SK-N-SH (cell line): ENCODE data around the gene FAM151A. TPM values are rescaled to one million over a fixed set of nuclear protein-coding genes. Genes with fewer than 3 reads are reported as not detected.
A peak's percentile ranks its signal among the peaks of the same experiment; 100 is the strongest.

Experiments used
- CTCF ChIA-PET: fragments of 300-600, 350-600 bp; formaldehyde crosslinking; extraction: SDS; loops from one replicate; lab custom pipeline; 2021; lab: Yijun Ruan, JAX
- POLR2A ChIA-PET: fragments of 350-600 bp; sonication (Branson Sonifier 250); formaldehyde crosslinking; extraction: SDS; loops from one replicate; lab custom pipeline; 2020; ENCODE audit warnings: antibody characterized with exemption, inconsistent platforms; lab: Yijun Ruan, JAX
- DNase-seq: peaks from one replicate; pipeline ENCODE4 v3.0.0; 2012
- H2AFZ ChIP-seq: fragments of 200-600 bp; sonication (generic); 2 replicates; pipeline ENCODE4 v1.8.1; 2016; ENCODE audit warnings: antibody characterized with exemption, mild to moderate bottlenecking, low read depth
- H3F3A ChIP-seq: fragments of 200-600 bp; sonication (generic); replicated peaks from 2 replicates; pipeline ENCODE3; 2016; ENCODE audit warnings: antibody characterized with exemption, mild to moderate bottlenecking; ENCODE audit not compliant: insufficient read depth
- H3K27ac ChIP-seq, 2 experiments: fragments of 200-500 bp in 1 of 2; fragments of 200-600 bp in 1 of 2; sonication (Bioruptor generic) in 1 of 2; sonication (generic), shearing (Covaris generic) in 1 of 2; 2 replicates each; pipeline versions ENCODE4 v1.5.1 to v1.6.1; 2014 to 2016; ENCODE audit warnings: low read depth in 2 of 2, inconsistent platforms in 1 of 2, low read length in 1 of 2, mild to moderate bottlenecking in 1 of 2, mixed read lengths in 1 of 2
- H3K27me3 ChIP-seq: fragments of 200-600 bp; sonication (generic), shearing (Covaris generic); 2 replicates; pipeline ENCODE4 v1.6.1; 2016; ENCODE audit warnings: mixed run types; ENCODE audit not compliant: insufficient read depth
- H3K36me3 ChIP-seq, 2 experiments: fragments of 200-500 bp in 1 of 2; fragments of 200-600 bp in 1 of 2; sonication (Bioruptor generic) in 1 of 2; sonication (generic) in 1 of 2; replicated peaks in 1 of 2; 2 replicates each; pipeline versions ENCODE3 to v1.5.1; 2014 to 2016; ENCODE audit warnings: low read length in 1 of 2, mild to moderate bottlenecking in 1 of 2; ENCODE audit not compliant: insufficient read depth in 2 of 2, control insufficient read depth in 1 of 2
- H3K4me1 ChIP-seq, 2 experiments: fragments of 200-500 bp in 1 of 2; fragments of 200-600 bp in 1 of 2; sonication (Bioruptor generic) in 1 of 2; sonication (generic), shearing (Covaris generic) in 1 of 2; 2 replicates each; pipeline versions ENCODE4 v1.5.1 to v1.6.1; 2014 to 2016; ENCODE audit warnings: low read depth in 1 of 2, low read length in 1 of 2, mixed run types in 1 of 2; ENCODE audit not compliant: insufficient read depth in 2 of 2, control insufficient read depth in 1 of 2
- H3K4me2 ChIP-seq: fragments of 200-600 bp; sonication (generic), shearing (Covaris generic); 2 replicates; pipeline ENCODE4 v1.6.1; 2017; ENCODE audit warnings: mixed run types
- H3K4me3 ChIP-seq, 2 experiments: fragments of 200-500 bp in 1 of 2; fragments of 200-600 bp in 1 of 2; sonication (Bioruptor generic) in 1 of 2; sonication (generic), shearing (Covaris generic) in 1 of 2; 2 replicates each; pipeline versions ENCODE4 v1.5.1 to v1.8.1; 2014 to 2016; ENCODE audit warnings: low read depth in 2 of 2, inconsistent platforms in 1 of 2, low read length in 1 of 2, mild to moderate bottlenecking in 1 of 2, mixed read lengths in 1 of 2, moderate library complexity in 1 of 2
- H3K79me2 ChIP-seq: fragments of 200-600 bp; sonication (generic); 2 replicates; pipeline ENCODE4 v1.8.1; 2017; ENCODE audit warnings: mild to moderate bottlenecking; ENCODE audit not compliant: insufficient read depth
- H3K9ac ChIP-seq: fragments of 200-600 bp; sonication (generic); 2 replicates; pipeline ENCODE4 v1.6.1; 2017; ENCODE audit warnings: mixed run types
- H3K9me2 ChIP-seq: fragments of 200-600 bp; sonication (generic); 2 replicates; pipeline ENCODE4 v1.6.1; 2017; ENCODE audit warnings: mixed run types
- H3K9me3 ChIP-seq: fragments of 200-600 bp; sonication (generic); 2 replicates; pipeline ENCODE4 v1.6.1; 2017; ENCODE audit warnings: mixed run types, mild to moderate bottlenecking, moderate library complexity
- H4K20me1 ChIP-seq: fragments of 200-600 bp; sonication (generic); 2 replicates; pipeline ENCODE4 v1.6.1; 2017; ENCODE audit warnings: mild to moderate bottlenecking, mixed run types; ENCODE audit not compliant: insufficient read depth
- CHD2 ChIP-seq: fragments of 150-350 bp; IDR thresholded peaks from 2 replicates; pipeline ENCODE4 v1.6.1; 2018; ENCODE audit warnings: low read length; ENCODE audit not compliant: partially characterized antibody
- FOSL2 ChIP-seq: IDR thresholded peaks from 2 replicates; pipeline ENCODE4 v1.4.0; 2012; ENCODE audit warnings: low read depth, mild to moderate bottlenecking, moderate library complexity, borderline replicate concordance
- JUND ChIP-seq: IDR thresholded peaks from 2 replicates; pipeline ENCODE4 v1.4.0; 2012
- MEF2A ChIP-seq: IDR thresholded peaks from 2 replicates; pipeline ENCODE4 v1.4.0; 2012; ENCODE audit warnings: low read depth, borderline replicate concordance
- MXI1 ChIP-seq: IDR thresholded peaks from 2 replicates; pipeline ENCODE4 v1.6.1; 2012; ENCODE audit warnings: mild to moderate bottlenecking, low read depth, low read length, improper control_type of control experiment
- POLR2AphosphoS5 ChIP-seq: IDR thresholded peaks from 2 replicates; pipeline ENCODE4 v1.6.1; 2012; ENCODE audit warnings: low read depth, low read length
- RAD21 ChIP-seq: IDR thresholded peaks from 2 replicates; pipeline ENCODE4 v1.6.1; 2012; ENCODE audit warnings: mild to moderate bottlenecking, low read length
- TAF1 ChIP-seq: IDR thresholded peaks from 2 replicates; pipeline ENCODE4 v1.6.1; 2012; ENCODE audit warnings: low read depth, mild to moderate bottlenecking, low read length, moderate library complexity, borderline replicate concordance
- TEAD4 ChIP-seq: IDR thresholded peaks from 2 replicates; pipeline ENCODE4 v1.4.0; 2012; ENCODE audit warnings: mild to moderate bottlenecking, borderline replicate concordance; ENCODE audit not compliant: insufficient read depth
- USF1 ChIP-seq: IDR thresholded peaks from 2 replicates; pipeline ENCODE4 v1.4.0; 2012; ENCODE audit warnings: low read depth, borderline replicate concordance
- ZBTB33 ChIP-seq: IDR thresholded peaks from 2 replicates; pipeline ENCODE4 v1.4.0; 2012; ENCODE audit warnings: low read depth, borderline replicate concordance
- WGBS: methylation state at CpG from one replicate; pipeline ENCODE4 v1.1.6; 2017; ENCODE audit warnings: low lambda C conversion rate; 5-methylcytosine and 5-hydroxymethylcytosine counted together
- polyA plus RNA-seq, 3 experiments: library from polyadenylated mRNA; depleted of rRNA; stranded (reverse); fragments of >200 nt; gene quantifications; 2 replicates each; pipeline ENCODE4 v1.2.3, GENCODE V29; 2012
- TF ChIP-seq, protein P1 (sequence below): fragments of 200-600 bp; sonication (generic); IDR thresholded peaks from 2 replicates; pipeline ENCODE4 v1.6.1; 2017; ENCODE audit warnings: antibody characterized with exemption, mild to moderate bottlenecking, moderate library complexity
- TF ChIP-seq, protein P2 (sequence below): fragments of 150-350 bp; IDR thresholded peaks from 2 replicates; pipeline ENCODE4 v1.6.1; 2016; ENCODE audit warnings: mild to moderate bottlenecking, low read depth, low read length
- TF ChIP-seq, protein P3 (sequence below): IDR thresholded peaks from 2 replicates; pipeline ENCODE4 v1.6.1; 2012; ENCODE audit warnings: mild to moderate bottlenecking, low read depth, low read length, moderate library complexity

FAM151A gene
- polyA plus RNA-seq, 1 of the 3 experiments (the other 2 are of a cell fraction) = not detected

- H3K9ac ChIP-seq = no peak overlapping the region
These were observed 40.0 kb downstream of the FAM151A start for GRCh38 chr1:54583307-54583686.

More at GRCh38 chr1:54583307-54583686, 40.0 kb downstream of the FAM151A start:
- H3K79me2 ChIP-seq = no peaks in the 10 kb centered on the region
- peaks cover 7 to 46% of the 10 kb centered on the region in 2 experiments; a peak in 3 of 4 replicates for H3K4me1 ChIP-seq
- no peaks in the 10 kb centered on the region for H3F3A ChIP-seq
- TF ChIP-seq CHD2 (no peak), ZBTB33 (no peak), USF1 (no peak), RAD21 (no peak), TAF1 (no peak), MEF2A (no peak), FOSL2 (no peak), JUND (no peak), POLR2AphosphoS5 (no peak), TEAD4 (no peak), MXI1 (no peak)
- TF ChIP-seq, protein P1, sequence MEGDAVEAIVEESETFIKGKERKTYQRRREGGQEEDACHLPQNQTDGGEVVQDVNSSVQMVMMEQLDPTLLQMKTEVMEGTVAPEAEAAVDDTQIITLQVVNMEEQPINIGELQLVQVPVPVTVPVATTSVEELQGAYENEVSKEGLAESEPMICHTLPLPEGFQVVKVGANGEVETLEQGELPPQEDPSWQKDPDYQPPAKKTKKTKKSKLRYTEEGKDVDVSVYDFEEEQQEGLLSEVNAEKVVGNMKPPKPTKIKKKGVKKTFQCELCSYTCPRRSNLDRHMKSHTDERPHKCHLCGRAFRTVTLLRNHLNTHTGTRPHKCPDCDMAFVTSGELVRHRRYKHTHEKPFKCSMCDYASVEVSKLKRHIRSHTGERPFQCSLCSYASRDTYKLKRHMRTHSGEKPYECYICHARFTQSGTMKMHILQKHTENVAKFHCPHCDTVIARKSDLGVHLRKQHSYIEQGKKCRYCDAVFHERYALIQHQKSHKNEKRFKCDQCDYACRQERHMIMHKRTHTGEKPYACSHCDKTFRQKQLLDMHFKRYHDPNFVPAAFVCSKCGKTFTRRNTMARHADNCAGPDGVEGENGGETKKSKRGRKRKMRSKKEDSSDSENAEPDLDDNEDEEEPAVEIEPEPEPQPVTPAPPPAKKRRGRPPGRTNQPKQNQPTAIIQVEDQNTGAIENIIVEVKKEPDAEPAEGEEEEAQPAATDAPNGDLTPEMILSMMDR = no peak
- TF ChIP-seq, protein P2, sequence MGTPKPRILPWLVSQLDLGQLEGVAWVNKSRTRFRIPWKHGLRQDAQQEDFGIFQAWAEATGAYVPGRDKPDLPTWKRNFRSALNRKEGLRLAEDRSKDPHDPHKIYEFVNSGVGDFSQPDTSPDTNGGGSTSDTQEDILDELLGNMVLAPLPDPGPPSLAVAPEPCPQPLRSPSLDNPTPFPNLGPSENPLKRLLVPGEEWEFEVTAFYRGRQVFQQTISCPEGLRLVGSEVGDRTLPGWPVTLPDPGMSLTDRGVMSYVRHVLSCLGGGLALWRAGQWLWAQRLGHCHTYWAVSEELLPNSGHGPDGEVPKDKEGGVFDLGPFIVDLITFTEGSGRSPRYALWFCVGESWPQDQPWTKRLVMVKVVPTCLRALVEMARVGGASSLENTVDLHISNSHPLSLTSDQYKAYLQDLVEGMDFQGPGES = no peak
- TF ChIP-seq, protein P3, sequence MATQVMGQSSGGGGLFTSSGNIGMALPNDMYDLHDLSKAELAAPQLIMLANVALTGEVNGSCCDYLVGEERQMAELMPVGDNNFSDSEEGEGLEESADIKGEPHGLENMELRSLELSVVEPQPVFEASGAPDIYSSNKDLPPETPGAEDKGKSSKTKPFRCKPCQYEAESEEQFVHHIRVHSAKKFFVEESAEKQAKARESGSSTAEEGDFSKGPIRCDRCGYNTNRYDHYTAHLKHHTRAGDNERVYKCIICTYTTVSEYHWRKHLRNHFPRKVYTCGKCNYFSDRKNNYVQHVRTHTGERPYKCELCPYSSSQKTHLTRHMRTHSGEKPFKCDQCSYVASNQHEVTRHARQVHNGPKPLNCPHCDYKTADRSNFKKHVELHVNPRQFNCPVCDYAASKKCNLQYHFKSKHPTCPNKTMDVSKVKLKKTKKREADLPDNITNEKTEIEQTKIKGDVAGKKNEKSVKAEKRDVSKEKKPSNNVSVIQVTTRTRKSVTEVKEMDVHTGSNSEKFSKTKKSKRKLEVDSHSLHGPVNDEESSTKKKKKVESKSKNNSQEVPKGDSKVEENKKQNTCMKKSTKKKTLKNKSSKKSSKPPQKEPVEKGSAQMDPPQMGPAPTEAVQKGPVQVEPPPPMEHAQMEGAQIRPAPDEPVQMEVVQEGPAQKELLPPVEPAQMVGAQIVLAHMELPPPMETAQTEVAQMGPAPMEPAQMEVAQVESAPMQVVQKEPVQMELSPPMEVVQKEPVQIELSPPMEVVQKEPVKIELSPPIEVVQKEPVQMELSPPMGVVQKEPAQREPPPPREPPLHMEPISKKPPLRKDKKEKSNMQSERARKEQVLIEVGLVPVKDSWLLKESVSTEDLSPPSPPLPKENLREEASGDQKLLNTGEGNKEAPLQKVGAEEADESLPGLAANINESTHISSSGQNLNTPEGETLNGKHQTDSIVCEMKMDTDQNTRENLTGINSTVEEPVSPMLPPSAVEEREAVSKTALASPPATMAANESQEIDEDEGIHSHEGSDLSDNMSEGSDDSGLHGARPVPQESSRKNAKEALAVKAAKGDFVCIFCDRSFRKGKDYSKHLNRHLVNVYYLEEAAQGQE = no peak
- DNase-seq = no peak
- H3K36me3 ChIP-seq = peaks cover 0 to 2% of the 10 kb centered on the region in 2 experiments
- no peaks in the 10 kb centered on the region for H3K9me2 ChIP-seq
- WGBS = 100% methylated on average over 1 of the region's 3 CpGs
- CTCF ChIA-PET = interaction anchor here (0.6 to 3.2 kb wide), 4 partner anchors 11 to 523 kb away, joined by 3 to 13 read pairs (median 4); partner anchors contain the start of gene ACOT11
- H4K20me1 ChIP-seq = no peaks in the 10 kb centered on the region
- no peak overlapping the region for H2AFZ ChIP-seq
- H3K4me2 ChIP-seq = no peak overlapping the region
- no peaks in the 10 kb centered on the region for H3K9me3 ChIP-seq
- H3K27ac ChIP-seq = peak overlapping the region in 1 of 2 experiments; percentile 44; a peak in 1 of 4 replicates
- no peak overlapping the region for H3K4me3 ChIP-seq
- POLR2A ChIA-PET = interaction anchor here (1.1 kb wide), 1 partner anchor 35 kb away, joined by 5 read pairs; the partner anchor contains the start of gene ACOT11
- H3K27me3 ChIP-seq = no peaks in the 10 kb centered on the region
